Renal pelvis (tissue), 4 donors: ENCODE measurements around the gene CCDC146. TPM values are rescaled to one million over a fixed set of nuclear protein-coding genes. Genes with fewer than 3 reads are reported as not detected.
A peak's percentile ranks its signal among the peaks of the same experiment; 100 is the strongest.

Experiments
- DNase-seq: peaks from one replicate; pipeline ENCODE4 v3.0.0-alpha.2; 2013
- polyA plus RNA-seq, 3 donors: library from polyadenylated mRNA; unstranded; fragments of 120-200 nt; gene quantifications; one replicate each; pipeline ENCODE4 v1.2.1, GENCODE V29; 2013; ENCODE audit not compliant: insufficient read length in 3 of 3

CCDC146 gene
- polyA plus RNA-seq, 3 donors: 17.7 to 30.4 (median 27.9) TPM

DNA sequence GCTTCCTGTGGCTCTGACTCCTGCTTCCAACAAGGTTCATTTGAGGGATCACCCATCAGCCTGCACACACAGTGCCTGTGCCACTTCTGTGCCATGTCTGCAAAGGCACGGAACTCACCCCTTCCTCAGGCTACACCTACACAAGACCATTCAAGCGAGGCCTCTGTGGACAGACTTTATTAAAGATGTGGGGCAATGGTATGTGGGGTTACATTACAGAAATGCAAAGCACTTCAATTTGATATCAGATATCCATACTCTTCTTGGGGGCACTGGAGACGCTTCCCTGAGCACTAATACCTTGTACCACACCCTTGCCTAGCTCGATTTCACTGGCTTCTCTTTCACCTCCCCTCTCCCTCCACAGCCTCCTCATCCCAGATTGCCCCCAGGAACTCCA lies 161.6 kb downstream of the CCDC146 start:
- no peak for DNase-seq

DNA sequence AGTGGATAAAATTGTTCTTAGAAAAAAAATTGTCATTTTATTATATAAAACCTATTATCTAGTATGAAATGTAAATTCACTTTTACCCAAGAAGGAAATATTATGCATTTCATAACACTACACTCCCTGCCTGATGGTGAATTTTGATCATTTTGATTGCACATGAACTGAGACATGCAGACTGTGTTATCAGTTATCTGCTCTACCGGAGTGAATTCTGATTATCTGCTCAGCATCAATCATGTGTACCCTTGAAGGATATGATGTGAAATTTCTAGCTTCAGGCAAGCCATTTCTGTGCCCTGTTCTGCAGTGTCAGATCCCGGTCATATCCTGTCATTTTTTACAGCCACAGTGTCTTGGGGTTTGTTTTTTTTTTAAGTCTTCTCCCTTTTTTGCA lies 162.2 kb downstream of the CCDC146 start:
- DNase-seq: no peak

DNA sequence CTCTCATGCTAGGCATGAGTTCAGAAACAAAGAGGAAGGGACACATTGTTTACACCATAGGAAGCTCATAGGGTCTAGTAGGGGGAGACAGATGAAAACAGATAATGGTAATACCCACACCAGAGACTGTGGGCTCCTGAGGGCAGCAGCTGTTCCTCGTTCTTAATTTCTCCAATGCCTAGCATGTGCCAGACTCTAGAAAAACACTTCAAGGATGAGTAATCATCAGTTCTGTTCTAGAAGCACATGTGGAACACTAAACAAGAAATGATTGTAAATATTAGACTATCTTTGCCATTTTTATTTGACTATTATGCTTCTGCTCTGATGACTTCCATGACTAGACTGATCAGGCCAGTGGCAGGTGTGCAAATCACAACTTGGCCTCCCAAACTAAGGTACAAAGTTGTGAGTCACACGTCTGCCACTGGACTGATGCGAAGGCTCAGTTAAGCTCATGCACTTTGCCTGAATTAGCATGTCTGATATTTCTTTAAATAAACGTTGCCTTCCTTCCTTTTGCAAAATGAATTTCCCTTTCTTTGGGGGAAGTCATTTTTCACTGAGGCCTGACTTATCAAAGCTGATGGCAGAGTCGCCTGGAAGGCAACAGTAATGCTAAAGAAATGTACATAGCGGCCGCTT lies 166.4 kb downstream of the CCDC146 start:
- no peak for DNase-seq

DNA sequence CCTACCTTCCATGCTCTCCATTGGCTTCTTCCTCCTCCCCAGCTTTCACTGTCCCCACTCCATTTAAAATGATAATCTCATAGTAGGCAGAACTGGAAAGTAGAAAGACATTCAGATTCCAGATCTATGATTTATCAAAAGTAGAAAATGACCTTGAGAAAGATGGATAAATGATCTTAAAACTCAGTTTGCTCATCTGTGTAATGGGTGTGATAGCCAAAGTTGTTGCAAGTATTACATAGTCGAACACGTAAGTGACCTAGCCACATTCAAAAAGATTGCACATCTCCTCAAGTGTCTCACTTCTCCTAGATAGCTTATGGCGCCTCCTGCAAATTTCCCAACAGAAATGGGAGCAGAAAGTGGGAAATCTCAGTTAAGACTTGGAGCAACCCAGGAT lies 167.0 kb downstream of the CCDC146 start:
- DNase-seq: no peak

DNA sequence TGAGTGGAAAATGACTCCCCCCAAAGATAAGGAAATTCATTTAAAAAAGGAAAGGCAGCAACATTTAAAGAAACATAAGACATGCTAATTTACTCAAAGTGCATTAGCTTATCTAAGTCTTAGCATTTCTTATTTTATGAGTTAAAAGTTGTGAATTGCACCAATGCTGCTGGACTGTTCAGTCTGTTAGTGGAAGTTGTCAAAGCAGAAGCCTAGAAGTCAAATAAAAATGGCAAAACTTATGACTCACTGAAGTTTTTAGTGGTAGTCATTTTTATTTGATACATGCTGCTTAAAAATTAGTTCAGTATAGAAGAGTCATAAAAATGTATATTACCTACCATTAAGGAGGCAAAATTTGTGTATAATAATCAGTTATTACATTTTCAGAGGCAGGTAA lies 168.0 kb downstream of the CCDC146 start:
- no peak for DNase-seq

DNA sequence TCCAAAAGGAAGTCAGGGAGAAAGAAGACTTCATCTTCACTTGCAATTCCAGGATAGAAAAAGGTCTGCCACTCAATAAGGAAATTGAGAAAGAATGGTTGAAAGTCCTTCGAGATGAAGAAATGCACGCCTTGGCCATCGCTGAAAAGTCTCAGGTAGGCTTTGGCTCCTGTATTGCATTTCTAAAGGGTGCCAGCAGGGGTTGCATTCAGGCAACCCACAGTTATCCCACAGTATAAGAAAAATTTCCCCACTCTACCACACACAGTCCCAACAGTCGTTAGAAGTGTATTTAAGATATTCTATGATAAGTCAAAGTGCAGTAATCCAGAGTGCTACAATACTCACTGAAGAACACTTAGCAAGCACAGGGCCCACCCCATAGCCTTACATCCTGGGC lies 170.6 kb downstream of the CCDC146 start:
- no peak for DNase-seq

DNA sequence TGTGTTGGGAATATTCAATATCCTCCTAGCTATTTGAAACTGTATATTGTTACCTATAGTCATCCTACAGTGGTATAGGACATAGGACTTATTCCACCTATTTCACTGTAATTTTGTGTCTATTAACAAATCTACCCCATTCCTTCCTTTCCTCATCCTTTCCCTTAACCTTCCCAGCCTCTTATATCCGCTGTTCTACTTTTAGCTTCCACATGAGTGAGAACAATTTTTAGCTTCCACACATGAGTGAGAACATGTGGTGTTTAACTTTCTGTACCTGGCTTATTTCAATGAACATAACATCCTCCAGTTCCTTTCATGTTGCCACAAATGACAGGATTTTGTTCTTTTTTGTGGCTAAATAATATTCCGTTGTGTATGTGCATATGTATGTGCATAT lies 173.1 kb downstream of the CCDC146 start:
- DNase-seq: no peak

DNA sequence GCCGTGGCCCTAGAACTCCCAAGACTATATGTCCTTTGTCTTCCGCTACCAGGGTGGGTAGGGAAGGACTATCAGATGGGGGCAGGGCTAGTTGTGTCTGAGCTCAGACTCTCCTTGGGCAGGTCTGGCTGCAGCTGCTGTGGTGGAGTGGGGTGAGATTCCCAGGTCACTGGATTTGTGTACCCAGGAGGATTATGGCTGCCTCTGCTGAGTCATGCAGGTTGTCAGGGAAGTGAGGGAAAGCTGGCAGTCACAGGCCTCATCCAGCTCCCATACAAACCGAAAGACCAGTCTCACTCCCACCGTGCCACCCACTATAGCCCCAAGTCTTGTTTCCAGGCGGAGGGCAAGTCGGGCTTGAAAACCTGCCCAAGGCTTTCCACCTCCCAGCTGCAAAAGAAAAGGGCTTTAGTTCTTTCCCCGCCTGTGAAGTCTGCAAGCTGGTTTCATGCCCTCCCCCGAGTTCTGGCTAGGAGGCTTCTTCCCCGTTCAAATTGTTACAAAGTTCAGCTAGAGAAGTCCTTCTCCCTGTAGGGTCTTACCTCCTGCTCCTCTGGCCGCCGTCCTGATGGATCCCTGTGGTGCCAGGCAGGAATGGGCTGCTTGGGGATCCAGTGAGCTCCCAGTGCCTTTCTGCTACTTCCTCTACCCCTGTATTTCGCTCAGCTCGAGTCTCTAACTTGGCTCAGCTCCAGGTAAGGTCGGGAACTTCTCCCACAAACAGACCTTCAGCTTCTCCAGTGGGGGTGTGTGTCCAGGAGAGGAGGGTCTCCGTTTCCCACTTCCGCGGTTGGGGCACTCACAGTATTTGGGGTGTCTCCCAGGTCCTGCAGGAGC lies 184.0 kb downstream of the CCDC146 start:
- DNase-seq: no peak

DNA sequence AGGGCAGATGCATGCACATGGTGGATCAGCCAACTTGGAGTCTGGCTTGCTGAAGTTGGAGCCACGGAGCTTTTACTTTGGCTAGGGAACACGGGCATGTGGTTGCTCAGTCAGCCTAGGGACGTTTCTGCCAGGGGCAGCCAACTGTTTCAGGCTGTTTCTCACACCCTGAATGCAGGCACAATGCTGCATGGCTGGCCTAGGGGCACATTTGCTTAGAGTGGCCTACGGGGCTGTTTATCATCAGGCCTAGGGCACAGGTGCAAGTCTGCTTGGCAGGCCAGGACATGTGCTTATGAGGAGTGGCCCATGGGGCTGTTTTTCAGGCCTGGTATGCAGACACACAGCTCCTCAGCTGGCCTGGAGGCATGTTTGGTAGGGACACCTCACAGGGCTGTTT lies 186.4 kb downstream of the CCDC146 start:
- no peak for DNase-seq

DNA sequence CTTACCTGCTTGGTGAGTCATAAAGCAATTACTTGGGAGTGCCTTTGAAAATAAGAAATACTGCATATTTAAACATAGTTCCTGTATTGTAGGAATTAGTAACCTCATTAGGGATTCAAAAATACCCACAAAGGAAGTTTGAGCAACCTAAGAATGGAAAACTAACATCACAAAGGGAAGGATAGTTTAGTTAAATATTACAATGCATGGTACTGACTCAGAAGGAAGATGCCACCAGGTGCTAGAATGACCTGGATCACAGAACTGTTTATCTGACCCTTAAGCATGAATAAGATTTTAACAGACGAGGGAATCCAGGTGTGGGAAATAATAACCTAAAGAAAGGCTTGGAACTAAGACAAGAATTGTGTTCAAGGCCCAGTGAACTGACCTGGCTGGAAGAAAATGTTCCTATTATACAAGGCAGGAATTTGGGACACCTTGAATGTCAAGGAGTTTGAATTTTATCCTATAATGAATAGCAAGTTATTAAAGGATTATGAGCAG lies 187.4 kb downstream of the CCDC146 start:
- no peak for DNase-seq

DNA sequence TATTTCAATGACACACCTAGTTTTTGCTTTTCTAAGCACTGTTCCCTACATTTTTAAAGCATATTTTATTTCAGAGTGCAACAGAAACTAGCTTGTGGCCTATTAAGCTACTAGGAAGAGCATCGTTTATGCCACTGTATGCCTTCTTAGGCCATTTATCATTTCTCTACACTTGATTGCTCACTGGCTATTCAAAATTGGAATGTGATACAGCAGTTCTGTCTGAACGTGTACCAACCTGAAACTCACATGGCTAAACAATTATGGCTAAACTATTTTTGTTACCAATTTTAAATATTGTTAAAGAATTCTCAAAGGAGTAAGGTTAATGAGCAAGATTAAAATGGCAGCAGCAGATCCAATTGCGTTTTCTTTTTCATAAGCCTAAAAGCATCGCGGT lies 188.6 kb downstream of the CCDC146 start:
- DNase-seq: no peak

DNA sequence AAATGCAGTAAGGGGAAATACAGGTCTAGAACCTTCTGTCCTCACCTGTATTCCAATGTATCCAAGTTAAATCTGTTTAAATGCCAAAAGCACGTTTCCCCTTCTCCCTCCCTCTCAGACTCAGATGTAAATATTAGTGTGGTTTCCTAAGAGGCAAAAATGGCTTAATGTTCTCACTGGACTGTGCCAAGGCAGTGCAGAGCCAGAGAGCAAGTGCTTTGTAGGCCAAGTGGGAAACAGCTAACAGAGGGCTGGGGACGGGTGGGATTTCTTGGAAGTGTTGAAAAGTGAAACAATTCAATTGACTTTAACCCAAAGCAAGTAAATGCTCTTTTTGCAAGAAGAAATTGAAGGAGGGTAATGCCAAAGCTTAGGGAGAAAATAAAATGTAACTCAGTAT lies 190.7 kb downstream of the CCDC146 start:
- DNase-seq: no peak

DNA sequence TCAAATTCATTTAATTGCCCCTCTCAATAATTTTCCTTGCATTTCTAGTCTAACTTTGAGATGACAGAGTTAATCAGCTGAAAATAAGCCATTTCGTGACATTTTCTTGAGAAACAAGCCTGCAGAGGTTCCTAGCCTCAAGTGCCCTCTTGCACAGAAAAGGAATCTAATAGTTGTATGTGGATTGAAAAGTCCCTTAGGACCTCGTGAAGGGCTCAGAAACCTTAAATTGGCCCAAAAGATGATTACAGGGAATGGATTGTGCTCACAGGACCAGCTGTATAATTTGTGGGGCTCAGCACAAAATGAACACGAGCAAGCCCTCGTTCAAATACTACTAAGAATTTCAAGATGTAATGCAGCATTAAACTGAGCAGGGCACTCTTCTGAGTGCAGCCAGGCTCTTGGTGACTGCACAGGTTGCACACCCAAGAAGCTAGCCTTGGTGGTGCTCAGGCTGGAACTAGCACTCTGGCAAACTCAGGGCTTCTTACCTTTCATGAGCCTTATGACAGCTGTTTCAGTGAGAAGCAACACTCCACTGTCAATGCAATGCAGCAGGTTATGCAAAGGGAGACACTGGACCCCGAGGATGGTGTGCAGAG lies 191.6 kb downstream of the CCDC146 start:
- DNase-seq: no peak

DNA sequence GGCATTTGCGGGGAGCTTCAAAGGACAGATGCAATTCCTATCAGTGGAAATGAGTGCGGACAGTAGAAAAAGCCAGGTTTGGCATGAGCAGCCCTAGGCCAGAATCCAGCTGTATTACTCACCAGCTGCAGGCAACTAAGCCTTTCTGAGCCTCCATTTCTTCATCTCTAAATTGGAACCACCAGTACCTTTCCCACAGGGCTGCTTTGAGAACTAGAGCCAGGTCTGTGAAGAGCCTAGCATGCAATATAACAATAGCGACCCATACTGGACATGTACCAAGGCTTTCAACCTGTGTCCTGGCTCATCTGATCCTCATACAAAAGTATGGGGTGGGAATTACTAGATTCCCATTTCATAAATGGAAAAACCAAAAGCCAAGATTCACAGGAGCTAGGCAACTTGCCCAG lies 192.8 kb downstream of the CCDC146 start:
- no peak for DNase-seq

DNA sequence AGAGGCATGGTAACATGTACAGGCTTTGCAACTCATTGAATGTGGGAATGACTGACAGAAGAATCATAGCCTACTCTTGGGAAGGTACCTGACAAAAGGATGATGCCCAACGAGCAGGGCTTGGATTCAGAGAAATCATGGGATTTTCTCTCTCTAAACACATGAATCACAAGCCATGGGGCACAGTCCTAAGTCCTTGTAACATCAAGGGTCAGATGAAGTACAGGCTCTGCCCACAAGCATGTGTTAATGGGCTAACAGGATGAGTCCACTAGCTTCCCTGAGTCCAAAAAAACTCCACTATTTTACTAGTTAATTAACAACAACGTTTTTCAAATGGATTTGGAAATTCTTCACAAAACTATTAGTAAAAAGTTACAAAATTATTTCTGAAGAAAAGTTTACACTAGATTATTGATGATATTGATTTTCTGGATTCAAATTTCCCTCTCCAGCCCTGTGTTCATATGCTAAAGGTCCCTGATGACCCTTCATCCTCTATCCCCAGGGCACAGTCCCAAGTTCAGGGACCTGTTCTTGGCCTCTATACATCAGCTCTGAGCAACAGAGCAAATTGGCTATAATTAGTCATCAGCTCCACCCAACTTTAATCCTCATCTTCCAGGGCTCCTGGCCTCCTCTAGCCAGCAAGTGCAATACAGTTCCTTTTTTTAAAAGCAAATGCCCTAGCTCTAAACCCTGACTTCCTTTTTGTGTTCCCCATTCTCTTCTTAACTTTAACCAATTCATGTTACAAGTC lies 194.0 kb downstream of the CCDC146 start:
- DNase-seq: no peak

DNA sequence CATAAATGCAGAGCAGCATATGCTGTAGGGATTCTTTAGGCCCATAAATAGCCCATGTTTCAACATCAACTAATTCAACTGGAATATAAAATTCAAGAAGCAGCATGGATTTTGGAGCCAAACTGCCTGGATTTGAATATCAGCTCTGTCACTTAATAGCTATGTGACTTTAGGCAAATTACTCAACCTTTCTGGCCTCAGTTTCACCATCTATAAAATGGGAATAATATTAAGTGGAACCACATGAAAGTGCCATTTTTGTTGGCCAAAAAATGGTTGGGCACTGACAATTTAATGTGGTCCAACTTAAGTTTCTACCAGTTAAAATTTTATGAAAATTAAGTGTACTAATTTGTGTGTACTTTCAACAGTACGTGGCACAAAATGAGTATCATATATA lies 195.6 kb downstream of the CCDC146 start:
- DNase-seq: no peak

DNA sequence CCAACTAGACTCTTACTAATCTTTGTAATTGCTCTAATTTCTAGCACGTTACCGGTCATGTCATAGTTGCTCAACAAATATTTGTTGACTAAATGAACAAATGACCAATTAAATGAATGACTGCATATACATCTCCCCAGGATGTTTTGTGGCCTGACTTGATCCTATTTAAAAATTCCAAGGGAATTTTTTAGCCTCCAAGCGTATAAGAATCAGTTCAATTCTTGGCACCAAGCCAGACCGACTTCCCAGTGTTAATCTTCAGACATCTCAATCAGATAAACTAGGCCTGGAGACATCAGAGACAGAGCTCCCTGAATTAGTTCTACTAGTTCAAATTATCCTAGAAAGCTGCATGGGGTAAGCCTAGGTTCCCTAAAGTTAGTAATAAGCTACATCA lies 197.7 kb downstream of the CCDC146 start:
- DNase-seq: no peak

DNA sequence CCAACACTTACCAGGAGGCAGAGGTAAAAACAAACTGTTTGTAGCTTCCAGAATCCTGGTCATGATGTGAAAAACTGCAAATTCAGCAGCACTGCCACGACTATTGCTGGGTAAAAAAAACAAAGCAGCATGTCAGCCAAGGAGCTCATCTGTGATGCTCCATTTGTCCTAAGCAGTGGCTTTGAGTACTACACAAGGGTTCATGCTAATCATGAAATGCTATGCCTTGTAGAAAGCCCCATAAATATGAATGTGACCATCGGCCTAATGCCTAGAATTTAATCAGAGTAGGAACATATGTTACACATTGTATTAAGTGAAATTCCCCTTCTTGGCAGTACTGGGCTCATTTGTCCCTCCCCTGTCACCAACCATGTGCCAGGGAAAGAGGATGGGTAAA lies 198.3 kb downstream of the CCDC146 start:
- DNase-seq: no peak

DNA sequence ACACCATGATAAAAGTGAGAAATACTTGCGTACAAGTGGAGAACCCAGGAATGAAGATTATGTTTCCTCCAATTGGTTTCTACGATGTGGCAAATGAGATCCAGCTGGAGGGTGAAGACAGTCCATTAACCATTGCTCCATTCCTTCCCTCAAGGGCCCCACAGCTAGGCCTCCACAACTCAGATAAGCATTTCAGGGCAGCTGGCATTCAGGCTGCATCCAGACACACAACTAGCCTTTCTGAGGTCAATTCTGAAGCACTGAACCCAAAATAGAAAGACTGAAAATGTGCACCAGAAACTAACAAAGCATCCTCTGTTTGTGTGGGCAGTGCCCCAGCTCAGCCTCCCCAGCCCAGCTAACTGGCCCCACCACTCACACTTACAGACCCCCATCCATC lies 198.9 kb downstream of the CCDC146 start:
- DNase-seq: no peak

DNA sequence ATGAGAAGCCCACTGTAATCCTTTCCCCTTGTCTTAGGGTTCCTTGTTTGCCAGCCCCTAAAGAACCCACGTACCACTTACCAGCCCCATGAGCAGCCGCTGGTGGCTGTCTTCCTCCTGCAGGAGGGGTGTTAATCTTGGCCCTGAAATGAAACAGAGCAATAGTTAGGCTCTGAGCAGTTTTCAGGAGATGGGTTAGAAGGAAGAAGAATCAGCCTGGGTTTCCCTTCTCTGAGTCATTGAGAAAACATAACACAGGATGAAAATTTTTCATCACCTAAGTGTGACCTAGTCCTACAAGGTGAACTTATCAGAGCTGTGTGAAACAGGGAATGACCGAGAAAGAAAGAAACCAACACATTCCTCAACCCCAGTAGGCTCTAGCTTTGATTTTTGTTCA lies 203.7 kb downstream of the CCDC146 start:
- DNase-seq: no peak

DNA sequence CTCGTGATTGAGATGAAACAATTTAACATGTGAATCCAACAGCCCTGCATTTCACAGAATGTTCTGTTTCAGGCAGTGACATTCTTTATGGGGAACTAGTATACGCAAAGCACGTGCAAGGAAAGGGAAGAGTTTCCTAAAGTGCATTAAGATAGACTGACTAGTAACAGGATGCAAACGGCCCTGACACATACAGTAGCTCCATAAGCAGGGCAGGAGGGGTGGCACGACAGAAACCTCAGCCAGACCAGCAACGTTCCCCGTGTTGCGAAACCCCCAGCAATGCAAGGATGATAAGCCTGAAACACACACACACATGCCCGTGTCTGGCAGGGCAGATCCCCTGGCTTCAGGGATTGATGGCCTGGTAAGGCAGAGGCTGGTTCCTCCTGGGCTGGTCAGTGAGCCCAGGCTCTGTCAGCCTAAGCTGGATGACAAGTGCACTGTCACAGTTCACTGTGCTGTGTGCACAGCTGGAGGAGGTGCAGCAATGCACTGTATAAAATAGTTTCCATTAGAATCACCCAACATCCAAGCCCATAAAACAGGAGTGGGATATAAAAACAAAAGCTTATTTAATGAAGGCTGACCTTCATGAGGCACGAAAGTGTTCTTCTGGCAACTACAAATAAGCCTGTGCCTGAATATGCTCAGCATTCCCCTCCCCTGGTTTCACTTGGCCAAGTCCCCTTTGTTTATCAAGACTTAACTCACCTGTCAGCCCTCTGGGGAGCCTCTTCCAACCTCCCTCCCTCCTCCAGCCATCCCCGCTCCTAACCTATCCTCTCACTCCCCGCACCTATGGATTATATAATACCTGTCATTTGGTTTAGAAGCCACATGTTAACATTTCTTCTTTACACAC lies 204.9 kb downstream of the CCDC146 start:
- peak; percentile 12 for DNase-seq
